AG08396 (cell line): ENCODE data around the gene LIX1.
A peak's percentile ranks its signal among the peaks of the same experiment; 100 is the strongest.

ENCODE experiments used
- DNase-seq: peaks from one replicate; pipeline ENCODE4 v3.0.0; 2012; ENCODE audit warnings: low spot score, mixed read lengths

LIX1 gene

GRCh38 chr5:97074859-97075489 lies 67.4 kb downstream of the LIX1 start:
- no peak for DNase-seq

- DNase-seq = no peak
Measured at GRCh38 chr5:97073420-97073819, 69.0 kb downstream of the LIX1 start.

GRCh38 chr5:97072696-97073095 lies 69.7 kb downstream of the LIX1 start:
- DNase-seq = no peak

GRCh38 chr5:97071993-97072392 lies 70.4 kb downstream of the LIX1 start:
- no peak for DNase-seq

GRCh38 chr5:97071101-97071500 lies 71.3 kb downstream of the LIX1 start:
- DNase-seq = peak; percentile 29

GRCh38 chr5:97070234-97070633 lies 72.2 kb downstream of the LIX1 start:
- no peak for DNase-seq

GRCh38 chr5:97067296-97067850 lies 75.0 kb downstream of the LIX1 start:
- no peak for DNase-seq

GRCh38 chr5:97065475-97065874 lies 76.9 kb downstream of the LIX1 start:
- no peak for DNase-seq

- DNase-seq = no peak
Measured at GRCh38 chr5:97063251-97063650, 79.2 kb downstream of the LIX1 start.

- DNase-seq = no peak
Measured at GRCh38 chr5:97062046-97062445, 80.4 kb downstream of the LIX1 start.

- no peak for DNase-seq
Measured at GRCh38 chr5:97056263-97056662, 86.1 kb downstream of the LIX1 start.

GRCh38 chr5:97049175-97049574 lies 93.2 kb downstream of the LIX1 start:
- no peak for DNase-seq

GRCh38 chr5:97047076-97047475 lies 95.3 kb downstream of the LIX1 start:
- DNase-seq = no peak

GRCh38 chr5:97046270-97046982 lies 96.0 kb downstream of the LIX1 start:
- no peak for DNase-seq

GRCh38 chr5:97044052-97044451 lies 98.4 kb downstream of the LIX1 start:
- DNase-seq = peak; percentile 12

GRCh38 chr5:97043511-97043910 lies 98.9 kb downstream of the LIX1 start:
- no peak for DNase-seq

GRCh38 chr5:97042996-97043395 lies 99.4 kb downstream of the LIX1 start:
- DNase-seq = no peak
